ENCODE results near the gene NOP9.

Gene NOP9

GRCh38 chr14:24280797-24281460 is 18.7 kb upstream of the NOP9 start:
- DNase-seq (ENCODE audit: low read depth in 3 of 3), result no peak

GRCh38 chr14:24281636-24282035 is 18.0 kb upstream of the NOP9 start:
- DNase-seq (ENCODE audit: low read depth in 3 of 3), result no peak

- DNase-seq (ENCODE audit: low read depth in 3 of 3), result no peak
These were observed 16.9 kb upstream of the NOP9 start for GRCh38 chr14:24282736-24283135.

- DNase-seq (ENCODE audit: low read depth in 3 of 3), result no peak
These were observed 15.7 kb upstream of the NOP9 start for GRCh38 chr14:24283796-24284460.

- no peak for DNase-seq (ENCODE audit: low read depth in 3 of 3)
These were observed 15.1 kb upstream of the NOP9 start for GRCh38 chr14:24284501-24285035.

GRCh38 chr14:24285351-24285750 is 14.3 kb upstream of the NOP9 start:
- no peak for DNase-seq (ENCODE audit: low read depth in 3 of 3)

- no peak for DNase-seq (ENCODE audit: low read depth in 3 of 3)
These were observed 12.7 kb upstream of the NOP9 start for GRCh38 chr14:24286996-24287395.

- DNase-seq (ENCODE audit: low read depth in 3 of 3), result peak in 1 of 3 experiments; percentile 71
These were observed 9.9 kb upstream of the NOP9 start for GRCh38 chr14:24289649-24290280.

- DNase-seq (ENCODE audit: low read depth in 3 of 3), result no peak
These were observed 8.9 kb upstream of the NOP9 start for GRCh38 chr14:24290746-24291145.

- no peak for DNase-seq (ENCODE audit: low read depth in 3 of 3)
These were observed 8.1 kb upstream of the NOP9 start for GRCh38 chr14:24291446-24292117.

GRCh38 chr14:24292118-24292807 is 7.4 kb upstream of the NOP9 start:
- no peak for DNase-seq (ENCODE audit: low read depth in 3 of 3)

GRCh38 chr14:24293525-24293924 is 6.1 kb upstream of the NOP9 start:
- no peak for DNase-seq (ENCODE audit: low read depth in 3 of 3)

- peak; percentile 52 to 70 (median 69) for DNase-seq (ENCODE audit: low read depth in 3 of 3)
These were observed 3.1 kb upstream of the NOP9 start for GRCh38 chr14:24296341-24297157.

- no peak for DNase-seq (ENCODE audit: low read depth in 3 of 3)
These were observed 2.3 kb upstream of the NOP9 start for GRCh38 chr14:24297190-24297964.

GRCh38 chr14:24298892-24299254 is 777 bp upstream of the NOP9 start:
- no peak for DNase-seq (ENCODE audit: low read depth in 3 of 3)

GRCh38 chr14:24300326-24300980 is 803 bp downstream of the NOP9 start:
- DNase-seq (ENCODE audit: low read depth in 3 of 3), result no peak

- no peak for DNase-seq (ENCODE audit: low read depth in 3 of 3)
These were observed 4.4 kb downstream of the NOP9 start for GRCh38 chr14:24304019-24304387.

- DNase-seq (ENCODE audit: low read depth in 3 of 3), result no peak
These were observed 7.5 kb downstream of the NOP9 start for GRCh38 chr14:24307156-24307574.

- DNase-seq (ENCODE audit: low read depth in 3 of 3), result peak in 2 of 3 experiments; percentile 49 to 55
These were observed 8.1 kb downstream of the NOP9 start, which contains the start of gene CIDEB for GRCh38 chr14:24307575-24308341. CIDEB (minus strand) TSS chr14:24307977; CDS start chr14:24307858, 119 bp downstream.
